Pons (tissue), 1 donor: ENCODE data around the gene NPC1L1.

Experiments used
- DNase-seq: peaks from one replicate; pipeline ENCODE4 v3.0.0-alpha.2; 2016; ENCODE audit warnings: low spot score

NPC1L1 gene

GRCh38 chr7:44541028-44541869 lies at the start of gene NPC1L1:
TSS of gene NPC1L1 (minus strand) at chr7:44541330. CDS start at chr7:44541259, 71 bp downstream.
- no peak for DNase-seq

- no peak for DNase-seq
Observed at GRCh38 chr7:44590910-44591309, 49.8 kb upstream of the NPC1L1 start.

DNA sequence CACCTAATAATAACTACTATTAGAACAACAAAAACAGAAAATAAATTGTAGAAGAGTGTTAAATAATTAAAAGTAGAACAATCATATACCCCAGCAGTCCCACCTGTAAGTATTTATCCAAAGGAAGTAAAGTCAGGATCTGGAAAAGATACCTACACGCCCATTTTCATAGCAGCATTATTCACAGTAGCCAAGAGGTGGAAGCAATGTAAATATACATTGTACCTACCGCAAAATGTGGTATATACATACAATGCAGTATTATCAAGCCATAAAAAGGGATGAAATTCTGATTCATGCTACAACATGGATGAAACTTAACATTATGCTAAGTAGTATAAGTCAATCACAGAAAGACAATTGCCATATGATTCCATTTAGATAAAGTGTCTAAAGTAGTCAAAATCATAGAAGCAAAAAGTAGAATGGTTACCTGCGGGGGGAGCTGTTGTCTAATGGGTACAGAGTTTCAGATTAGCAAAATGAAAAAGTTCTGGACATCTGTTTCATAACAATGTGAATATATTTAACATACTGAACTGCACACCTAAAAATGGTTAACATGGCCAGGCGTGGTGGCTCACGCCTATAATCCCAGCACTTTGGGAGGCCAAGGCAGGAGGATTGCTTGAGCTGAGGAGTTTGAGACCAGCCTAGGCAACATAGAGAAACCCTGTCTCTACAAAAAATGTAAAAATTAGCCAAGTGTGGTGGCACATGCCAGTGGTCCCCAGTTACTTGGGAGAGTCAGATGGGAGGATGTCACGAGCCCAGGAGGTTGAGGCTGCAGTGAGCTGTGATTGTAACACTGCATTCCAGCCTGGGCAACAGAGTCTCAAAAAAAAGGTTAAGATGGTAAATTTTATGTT lies 46.9 kb upstream of the NPC1L1 start:
- peak; percentile 58 for DNase-seq

- DNase-seq = no peak
Observed at GRCh38 chr7:44583146-44583865, 42.2 kb upstream of the NPC1L1 start.

DNA sequence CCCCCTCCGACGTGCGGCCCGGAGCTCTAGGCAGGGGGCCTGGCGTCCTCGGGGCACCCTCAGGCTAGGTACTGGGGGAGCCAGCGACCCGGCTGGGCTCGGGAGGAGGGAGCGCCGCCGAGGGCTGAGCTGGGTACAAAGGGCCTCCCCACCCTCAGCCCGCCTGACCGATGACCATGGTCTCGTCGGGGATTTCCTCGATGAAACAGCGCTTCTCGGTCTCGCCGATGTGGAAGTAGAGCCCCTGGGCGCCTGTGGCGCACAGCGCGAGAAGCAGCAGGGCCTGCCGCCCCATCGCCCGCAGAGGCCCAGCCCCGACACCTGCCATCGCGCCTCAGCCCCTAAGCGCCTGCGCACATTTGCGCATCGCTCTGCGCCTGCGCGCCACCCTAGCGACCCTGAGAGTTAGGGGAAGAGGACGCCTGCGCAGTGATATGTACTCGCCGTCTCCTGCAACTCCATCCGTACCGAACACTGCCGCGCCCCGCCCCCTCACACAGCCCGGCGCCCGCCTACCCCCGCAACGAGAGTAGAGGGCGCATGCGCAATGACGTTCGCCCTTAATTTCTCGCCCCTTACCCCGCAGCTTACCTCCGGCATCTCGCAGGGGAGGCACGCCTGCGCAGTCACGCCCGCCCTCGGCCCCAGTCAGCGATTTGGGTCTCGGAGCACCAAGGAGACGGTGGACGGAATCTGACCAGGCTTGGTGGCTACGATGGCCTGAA lies 40.9 kb upstream of the NPC1L1 start, which contains the start of gene TMED4:
TMED4 (minus strand) TSS at position 353 of the 725 bp plus-strand sequence; CDS start at position 328, 25 bp downstream.
- DNase-seq = peak; percentile 98

- DNase-seq = no peak
Observed at GRCh38 chr7:44580945-44581878, 40.1 kb upstream of the NPC1L1 start.

GRCh38 chr7:44576228-44576627 lies 35.1 kb upstream of the NPC1L1 start:
- no peak for DNase-seq

DNA sequence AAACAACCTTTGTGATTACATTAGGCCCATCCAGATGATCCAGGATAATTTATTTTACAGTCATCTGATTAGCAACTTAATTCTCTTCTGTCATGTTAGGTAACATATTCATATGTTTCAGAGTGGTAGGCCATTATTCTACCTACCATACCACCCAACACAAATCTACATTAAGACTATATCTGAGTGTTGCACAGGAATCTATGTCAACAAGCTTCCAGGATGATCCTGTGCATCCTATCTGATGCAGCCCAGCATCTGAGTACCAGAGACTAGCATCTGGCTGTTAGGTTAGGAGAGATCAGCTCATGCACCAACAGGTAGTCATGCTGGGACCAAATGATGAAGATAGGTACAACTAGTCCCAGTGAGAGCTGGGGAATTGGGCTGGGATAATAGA lies 33.9 kb upstream of the NPC1L1 start:
- no peak for DNase-seq

DNA sequence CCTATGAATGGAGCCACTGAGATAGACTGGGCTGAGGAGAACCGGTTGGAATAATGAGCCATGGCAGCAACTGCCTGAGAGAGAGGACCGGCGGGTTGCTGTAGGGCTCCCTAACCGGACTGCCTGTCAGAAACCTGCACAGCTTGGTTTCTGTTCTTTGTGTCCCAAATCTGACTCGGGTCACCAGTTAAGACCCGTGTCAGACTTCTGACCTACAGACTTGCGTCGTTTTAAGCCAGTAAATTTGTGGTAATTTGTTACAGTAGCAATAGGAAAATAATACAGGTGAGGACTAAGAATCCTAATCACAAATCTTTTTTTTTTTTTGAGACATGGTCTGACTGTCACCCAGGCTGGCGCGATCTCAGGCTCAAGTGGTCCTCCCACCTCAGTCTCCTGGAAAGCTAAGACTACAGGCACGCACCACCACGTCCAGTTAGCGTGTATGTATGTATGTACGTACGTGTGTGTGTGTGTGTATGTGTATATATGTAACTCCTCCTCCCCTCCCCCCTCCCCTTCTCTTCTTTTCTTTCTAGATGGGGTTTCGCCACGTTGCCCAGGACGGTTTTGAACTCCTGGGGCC lies 33.2 kb upstream of the NPC1L1 start:
- DNase-seq = no peak

DNA sequence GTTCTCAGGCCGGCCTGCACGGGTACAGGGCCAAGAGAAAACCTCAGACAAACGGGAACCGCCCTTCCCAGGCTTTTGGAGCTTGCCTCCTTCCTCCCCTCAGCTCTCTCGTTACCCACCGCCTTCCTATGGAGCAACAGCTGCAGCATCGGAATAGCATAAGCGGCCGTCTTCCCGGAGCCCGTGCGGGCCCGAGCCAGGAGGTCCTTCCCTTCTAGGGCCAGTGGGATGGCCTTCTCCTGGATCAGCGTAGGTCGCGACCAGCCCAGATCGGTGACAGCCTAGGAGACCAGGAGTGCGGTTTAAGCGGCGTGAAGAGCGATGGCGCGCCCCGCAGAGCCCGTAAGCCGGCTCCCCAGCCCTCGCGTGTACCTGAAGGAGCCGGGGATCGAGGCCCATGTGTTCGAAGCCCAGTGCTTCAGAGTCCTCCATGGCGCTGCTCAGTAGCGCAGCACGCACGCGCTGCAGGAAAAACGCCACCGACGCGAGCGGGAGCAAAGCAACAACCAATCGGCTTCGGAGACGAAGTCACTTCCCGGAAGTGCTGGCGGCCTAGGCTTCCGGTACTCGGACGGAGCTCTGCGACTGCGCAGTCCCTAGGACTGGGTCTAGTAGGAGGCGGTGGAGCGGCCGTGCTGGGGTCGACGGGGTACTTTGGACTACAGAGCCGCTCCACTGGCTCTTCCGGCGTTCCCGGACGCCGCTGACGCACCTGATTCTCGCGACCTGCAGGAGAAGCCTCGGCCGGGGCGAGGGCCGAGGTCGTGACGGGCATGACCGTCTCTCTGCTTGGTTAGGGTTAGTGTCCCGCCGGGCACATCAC lies 32.5 kb upstream of the NPC1L1 start, which contains the start of gene DDX56:
DDX56 (minus strand) TSS at position 445 of the 823 bp plus-strand sequence; CDS start at position 432, 13 bp downstream.
- peak; percentile 96 for DNase-seq

DNA sequence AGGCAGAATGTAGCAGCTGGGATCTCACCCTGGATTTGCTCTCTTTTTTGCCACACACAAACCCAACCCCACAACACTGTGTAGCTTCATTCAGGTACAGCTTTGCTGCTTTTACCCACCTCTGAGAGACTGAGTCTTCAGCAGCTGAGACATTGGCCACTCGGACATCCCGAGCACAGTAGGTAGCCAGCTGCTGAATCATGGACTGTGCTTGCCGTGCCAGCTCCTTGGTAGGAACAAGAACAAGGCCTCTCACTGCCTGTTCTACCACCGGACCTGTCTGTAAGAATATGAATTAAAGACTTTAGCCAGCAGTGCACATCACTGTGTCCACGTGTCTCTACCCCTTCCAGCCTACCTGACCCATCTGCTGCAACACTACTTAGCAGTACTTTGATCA lies 31.6 kb upstream of the NPC1L1 start:
- DNase-seq = no peak

DNA sequence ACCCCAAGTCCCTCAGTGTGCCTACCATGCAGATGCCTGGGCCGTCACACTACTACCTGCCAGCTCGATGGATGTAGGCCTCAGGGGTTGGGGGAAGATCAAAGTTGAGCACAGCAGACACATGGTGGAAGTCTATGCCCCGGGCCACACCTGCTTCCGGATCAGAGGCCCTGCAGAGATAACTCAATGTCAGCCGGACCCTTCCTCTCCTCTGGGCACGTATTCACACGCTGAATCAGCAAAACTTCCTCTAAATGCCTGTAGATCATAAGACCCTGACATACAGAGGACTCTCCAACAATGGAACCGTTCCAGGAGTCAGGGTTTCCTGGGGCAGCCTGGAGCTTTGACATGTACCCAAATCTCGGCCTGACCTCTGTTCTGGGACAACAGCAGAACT lies 28.8 kb upstream of the NPC1L1 start:
- DNase-seq = no peak

DNA sequence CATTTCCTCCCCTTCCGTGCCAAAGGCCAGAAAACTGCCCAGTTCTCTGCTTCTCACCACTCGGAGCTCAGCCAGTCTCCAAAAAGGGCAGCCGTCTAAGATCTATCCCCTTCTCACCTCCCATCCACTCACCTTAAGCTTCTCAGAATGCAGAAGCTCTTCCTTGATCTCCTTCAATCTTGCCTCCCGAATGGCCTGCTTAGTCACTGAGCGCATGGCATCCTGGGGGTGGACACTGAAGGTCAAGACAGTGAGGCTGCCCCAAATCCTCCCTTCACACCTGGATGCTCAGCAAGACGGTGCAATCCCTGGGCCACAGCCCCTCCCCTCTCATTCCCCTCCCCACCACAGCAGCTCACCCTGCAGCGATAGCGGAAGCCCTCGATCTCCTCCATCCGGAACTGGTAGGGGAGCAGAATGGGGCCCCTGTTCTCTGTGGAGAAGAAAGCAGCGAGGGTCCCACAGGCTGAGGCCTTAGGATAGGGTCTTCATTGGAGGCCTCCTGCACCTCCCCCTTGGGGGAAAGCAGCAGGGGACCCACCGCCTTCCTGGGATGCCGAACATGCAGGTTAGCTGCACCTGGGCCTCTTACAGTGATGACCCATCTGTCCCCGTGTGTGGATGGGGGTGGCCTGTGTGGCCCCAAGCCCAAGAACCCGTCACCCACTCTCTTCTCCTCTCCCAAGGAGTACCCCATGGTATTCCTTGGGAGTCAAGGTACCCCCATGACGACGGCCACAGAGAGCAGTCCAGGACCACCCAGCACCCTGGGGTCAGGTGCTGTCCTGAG lies 27.8 kb upstream of the NPC1L1 start:
- DNase-seq = no peak

DNA sequence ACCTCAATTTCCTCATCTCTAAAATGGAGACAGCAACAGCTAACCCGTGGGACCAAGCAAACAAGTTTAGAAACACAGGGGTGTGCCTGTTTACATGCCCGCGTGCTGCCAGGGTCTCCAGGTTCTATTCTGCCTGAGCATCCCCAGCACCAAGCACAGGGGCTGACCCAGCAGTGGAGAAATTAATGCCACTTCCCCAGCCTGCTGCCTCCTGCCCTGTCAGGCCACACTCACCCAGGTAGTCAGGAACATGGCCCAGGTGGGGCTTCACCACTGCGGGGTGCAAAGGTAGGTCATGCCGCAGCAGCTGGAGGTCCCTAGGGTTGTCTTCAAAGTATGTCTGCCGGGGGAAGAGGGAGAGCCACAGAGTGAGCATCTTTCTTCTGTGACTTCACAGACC lies 26.8 kb upstream of the NPC1L1 start:
- DNase-seq = no peak

- no peak for DNase-seq
Observed at GRCh38 chr7:44566680-44567079, 25.6 kb upstream of the NPC1L1 start.

- DNase-seq = no peak
Observed at GRCh38 chr7:44565795-44566559, 24.8 kb upstream of the NPC1L1 start.

GRCh38 chr7:44565097-44565794 lies 24.1 kb upstream of the NPC1L1 start:
- peak; percentile 59 for DNase-seq
